ENCODE results near the gene CCSER2.

GRCh38 chr10:84531396-84531795, 203.0 kb downstream of the CCSER2 start:
- TF ChIP-seq CTCF (IDR thresholded peaks at IDR 0.05 in 2 of 3, conservative IDR thresholded peaks at IDR 0.05 in 1 of 3; ENCODE audit: borderline replicate concordance in 1 of 3, insufficient read depth in 1 of 3, low read depth in 2 of 3, low read length in 2 of 3): no peak
- TF ChIP-seq EZH2 (IDR thresholded peaks at IDR 0.05): no peak
- no peak for TF ChIP-seq TCF7L2 (IDR thresholded peaks at IDR 0.05; ENCODE audit: borderline replicate concordance, extremely low read depth, insufficient read depth, insufficient read length)
- TF ChIP-seq SRF (IDR thresholded peaks at IDR 0.05; ENCODE audit: low read depth): no peak
- TF ChIP-seq REST (IDR thresholded peaks at IDR 0.05; ENCODE audit: low read depth): no peak
- TF ChIP-seq POLR2A (IDR thresholded peaks at IDR 0.05; ENCODE audit: borderline replicate concordance, extremely low read depth, insufficient read depth, insufficient read length): no peak
- no peak for TF ChIP-seq POLR2AphosphoS5 (IDR thresholded peaks at IDR 0.05; ENCODE audit: low read depth, low read length)
